MM.1S (cell line): Measurements from ENCODE around the gene RHPN2.

ENCODE experiments used
- DNase-seq: peaks from one replicate; pipeline ENCODE4 v3.0.0-alpha.2; 2015
- H2AFZ ChIP-seq: fragments of 300-600 bp; sonication (generic); 2 replicates; pipeline ENCODE4 v1.6.0; 2016; ENCODE audit warnings: antibody characterized with exemption, low read length
- H3F3A ChIP-seq: fragments of 300-600 bp; sonication (generic); 2 replicates; pipeline ENCODE4 v1.6.1; 2016; ENCODE audit warnings: mild to moderate bottlenecking, antibody characterized with exemption, low read length, moderate library complexity, mixed read lengths; ENCODE audit not compliant: insufficient read depth
- H3K27ac ChIP-seq: fragments of 300-600 bp; sonication (generic); 2 replicates; pipeline ENCODE4 v1.5.1; 2016; ENCODE audit warnings: mild to moderate bottlenecking, low read length
- H3K27me3 ChIP-seq: fragments of 300-600 bp; sonication (generic); replicated peaks from 2 replicates; pipeline ENCODE4 v1.6.0; 2016; ENCODE audit warnings: low read length; ENCODE audit not compliant: insufficient read depth
- H3K36me3 ChIP-seq: fragments of 300-600 bp; sonication (generic); replicated peaks from 2 replicates; pipeline ENCODE4 v1.6.1; 2016; ENCODE audit warnings: mild to moderate bottlenecking, low read length, mixed read lengths; ENCODE audit not compliant: insufficient read depth
- H3K4me1 ChIP-seq: fragments of 300-600 bp; sonication (generic); 2 replicates; pipeline ENCODE4 v1.6.1; 2016; ENCODE audit warnings: low read length, mixed read lengths
- H3K4me2 ChIP-seq: fragments of 300-600 bp; sonication (generic); 2 replicates; pipeline ENCODE4 v1.6.0; 2016; ENCODE audit warnings: low read depth, low read length
- H3K4me3 ChIP-seq: fragments of 300-600 bp; sonication (generic); 2 replicates; pipeline ENCODE4 v1.5.1; 2016; ENCODE audit warnings: low read length, mixed read lengths
- H3K79me2 ChIP-seq: fragments of 300-600 bp; sonication (generic); 2 replicates; pipeline ENCODE4 v1.6.1; 2016; ENCODE audit warnings: mixed run types, low read length, mixed read lengths
- H3K9ac ChIP-seq: fragments of 300-600 bp; sonication (generic); 2 replicates; pipeline ENCODE4 v1.6.1; 2016; ENCODE audit warnings: low read length, mixed read lengths
- H3K9me2 ChIP-seq: fragments of 300-600 bp; sonication (generic); replicated peaks from 2 replicates; pipeline ENCODE4 v1.6.1; 2016; ENCODE audit warnings: mild to moderate bottlenecking, low read length, mixed read lengths; ENCODE audit not compliant: insufficient read depth
- H3K9me3 ChIP-seq: fragments of 300-600 bp; sonication (generic); replicated peaks from 2 replicates; pipeline ENCODE4 v1.6.1; 2016; ENCODE audit warnings: mild to moderate bottlenecking, low read length, mixed read lengths; ENCODE audit not compliant: insufficient read depth
- H4K20me1 ChIP-seq: fragments of 300-600 bp; sonication (generic); 2 replicates; pipeline ENCODE4 v1.6.1; 2016; ENCODE audit warnings: mild to moderate bottlenecking, low read length, moderate library complexity, mixed read lengths; ENCODE audit not compliant: insufficient read depth
- EZH2 ChIP-seq: fragments of 300-600 bp; sonication (generic); optimal IDR thresholded peaks from 2 replicates; pipeline ENCODE3; 2017; ENCODE audit warnings: low read depth, mild to moderate bottlenecking, antibody characterized with exemption, low read length, mixed read lengths
- EZH2phosphoT487 ChIP-seq: fragments of 300-600 bp; sonication (generic); IDR thresholded peaks from 2 replicates; pipeline ENCODE4 v1.6.1; 2018; ENCODE audit warnings: antibody characterized with exemption, low read length
- TF ChIP-seq, protein P1 (sequence below): fragments of 300-600 bp; sonication (generic); IDR thresholded peaks from 2 replicates; pipeline ENCODE4 v1.5.1; 2016; ENCODE audit warnings: antibody characterized with exemption, low read length, mixed read lengths

Gene RHPN2

DNA sequence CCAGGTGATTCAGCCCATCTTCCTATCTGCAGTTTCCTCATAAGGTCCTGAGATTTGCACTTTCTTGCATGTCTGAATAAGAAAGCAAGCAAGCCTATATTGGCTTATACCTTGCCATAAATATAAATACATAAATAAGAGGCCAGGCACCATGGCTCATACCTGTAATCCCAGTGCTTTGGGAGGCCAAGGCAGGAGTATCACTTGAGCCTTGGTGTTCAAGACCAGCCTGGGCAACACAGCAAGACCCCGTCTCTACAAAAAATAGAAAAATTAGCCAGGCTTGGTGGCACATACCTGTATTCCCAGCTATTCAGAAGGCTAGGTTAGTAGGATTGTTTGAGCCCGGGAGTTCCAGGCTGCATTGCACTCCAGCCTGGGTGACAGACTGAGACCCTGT lies 10.8 kb upstream of the RHPN2 start:
- Histone ChIP-seq H3K27ac (no peak overlapping the region), H3K9me3 (no peaks in the 10 kb centered on the region), H4K20me1 (no peaks in the 10 kb centered on the region), H3K4me1 (0 out of 2 replicates have a peak, but pooled peaks cover 9% of the 10 kb centered on the region), H3K79me2 (no peaks in the 10 kb centered on the region), H3K9ac (no peak overlapping the region), H3K4me2 (no peak overlapping the region), H3K27me3 (no peaks in the 10 kb centered on the region), H3K9me2 (no peaks in the 10 kb centered on the region), H3K36me3 (no peaks in the 10 kb centered on the region), H3K4me3 (no peak overlapping the region), H3F3A (peaks cover 9% of the 10 kb centered on the region; the same call in 1 of the 2 replicates), H2AFZ (no peak overlapping the region)
- DNase-seq: no peak
- TF ChIP-seq EZH2 (no peak), EZH2phosphoT487 (no peak)
- TF ChIP-seq, protein P1, sequence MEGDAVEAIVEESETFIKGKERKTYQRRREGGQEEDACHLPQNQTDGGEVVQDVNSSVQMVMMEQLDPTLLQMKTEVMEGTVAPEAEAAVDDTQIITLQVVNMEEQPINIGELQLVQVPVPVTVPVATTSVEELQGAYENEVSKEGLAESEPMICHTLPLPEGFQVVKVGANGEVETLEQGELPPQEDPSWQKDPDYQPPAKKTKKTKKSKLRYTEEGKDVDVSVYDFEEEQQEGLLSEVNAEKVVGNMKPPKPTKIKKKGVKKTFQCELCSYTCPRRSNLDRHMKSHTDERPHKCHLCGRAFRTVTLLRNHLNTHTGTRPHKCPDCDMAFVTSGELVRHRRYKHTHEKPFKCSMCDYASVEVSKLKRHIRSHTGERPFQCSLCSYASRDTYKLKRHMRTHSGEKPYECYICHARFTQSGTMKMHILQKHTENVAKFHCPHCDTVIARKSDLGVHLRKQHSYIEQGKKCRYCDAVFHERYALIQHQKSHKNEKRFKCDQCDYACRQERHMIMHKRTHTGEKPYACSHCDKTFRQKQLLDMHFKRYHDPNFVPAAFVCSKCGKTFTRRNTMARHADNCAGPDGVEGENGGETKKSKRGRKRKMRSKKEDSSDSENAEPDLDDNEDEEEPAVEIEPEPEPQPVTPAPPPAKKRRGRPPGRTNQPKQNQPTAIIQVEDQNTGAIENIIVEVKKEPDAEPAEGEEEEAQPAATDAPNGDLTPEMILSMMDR: no peak

DNA sequence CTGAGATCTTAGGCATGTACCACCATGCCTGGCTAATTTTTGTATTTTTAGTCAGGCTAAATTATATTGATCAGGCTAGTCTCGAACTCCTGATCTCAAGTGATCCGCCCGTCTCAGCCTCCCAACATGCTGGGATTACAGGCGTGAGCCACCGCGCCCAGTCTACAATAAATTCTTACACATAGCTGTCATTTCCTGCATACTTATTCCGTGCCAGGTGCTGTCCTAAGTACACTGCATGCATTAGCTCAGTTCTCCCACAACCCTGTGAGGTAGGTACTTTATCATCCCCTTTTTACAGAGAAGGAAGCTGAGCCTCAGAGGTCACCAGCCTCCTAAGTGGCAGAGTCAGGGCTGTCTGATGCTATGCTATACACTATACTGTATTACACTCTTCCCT lies 7.2 kb upstream of the RHPN2 start:
- H3K4me2 ChIP-seq: no peak overlapping the region
- H3K9ac ChIP-seq: no peak overlapping the region
- no peaks in the 10 kb centered on the region for H3K9me3 ChIP-seq
- H3K27me3 ChIP-seq: no peaks in the 10 kb centered on the region
- H3F3A ChIP-seq: no peaks in the 10 kb centered on the region
- no peaks in the 10 kb centered on the region for H3K9me2 ChIP-seq
- H3K36me3 ChIP-seq: no peaks in the 10 kb centered on the region
- H3K4me3 ChIP-seq: no peak overlapping the region
- TF ChIP-seq EZH2 (no peak), EZH2phosphoT487 (no peak)
- TF ChIP-seq, protein P1: no peak
- H4K20me1 ChIP-seq: no peaks in the 10 kb centered on the region
- no peaks in the 10 kb centered on the region for H3K79me2 ChIP-seq
- DNase-seq: no peak
- no peak overlapping the region for H3K27ac ChIP-seq
- H3K4me1 ChIP-seq: no peaks in the 10 kb centered on the region
- no peak overlapping the region for H2AFZ ChIP-seq

DNA sequence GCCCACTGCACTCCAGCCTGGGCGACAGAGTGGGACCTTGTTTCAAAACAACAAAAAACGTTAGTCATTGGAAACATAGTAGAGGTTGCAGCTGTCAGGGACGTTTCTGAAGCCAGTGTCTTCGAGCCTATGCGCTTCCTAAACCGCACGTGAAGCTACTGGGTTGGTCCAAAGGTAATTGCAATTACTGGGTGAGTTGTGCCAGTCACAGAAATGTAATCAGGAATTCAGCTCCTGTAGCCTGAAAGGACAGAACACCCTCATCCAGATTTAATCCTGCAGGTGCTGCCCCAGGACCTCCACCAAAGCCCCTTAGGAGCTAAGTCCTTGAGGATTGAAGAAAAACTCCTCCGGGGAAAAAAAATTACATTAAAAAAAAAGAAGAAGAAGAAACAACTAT lies 2.4 kb upstream of the RHPN2 start:
- DNase-seq: no peak
- no peak overlapping the region for H3K4me3 ChIP-seq
- TF ChIP-seq EZH2phosphoT487 (no peak), EZH2 (no peak)
- TF ChIP-seq, protein P1: no peak
- no peaks in the 10 kb centered on the region for H3K36me3 ChIP-seq
- H3K9me2 ChIP-seq: no peaks in the 10 kb centered on the region
- H3K9me3 ChIP-seq: no peaks in the 10 kb centered on the region
- peaks cover 16% of the 10 kb centered on the region for H3K79me2 ChIP-seq
- no peak overlapping the region for H3K27ac ChIP-seq
- H4K20me1 ChIP-seq: no peaks in the 10 kb centered on the region
- no peaks in the 10 kb centered on the region for H3K27me3 ChIP-seq
- no peaks in the 10 kb centered on the region for H3K4me1 ChIP-seq
- no peak overlapping the region for H3K9ac ChIP-seq
- no peak overlapping the region for H2AFZ ChIP-seq
- H3K4me2 ChIP-seq: no peak overlapping the region
- H3F3A ChIP-seq: no peaks in the 10 kb centered on the region; the same call in 1 of the 2 replicates
